ENCODE data around the gene PLXNA2.
A peak's percentile ranks its signal among the peaks of the same experiment; 100 is the strongest.

DNA sequence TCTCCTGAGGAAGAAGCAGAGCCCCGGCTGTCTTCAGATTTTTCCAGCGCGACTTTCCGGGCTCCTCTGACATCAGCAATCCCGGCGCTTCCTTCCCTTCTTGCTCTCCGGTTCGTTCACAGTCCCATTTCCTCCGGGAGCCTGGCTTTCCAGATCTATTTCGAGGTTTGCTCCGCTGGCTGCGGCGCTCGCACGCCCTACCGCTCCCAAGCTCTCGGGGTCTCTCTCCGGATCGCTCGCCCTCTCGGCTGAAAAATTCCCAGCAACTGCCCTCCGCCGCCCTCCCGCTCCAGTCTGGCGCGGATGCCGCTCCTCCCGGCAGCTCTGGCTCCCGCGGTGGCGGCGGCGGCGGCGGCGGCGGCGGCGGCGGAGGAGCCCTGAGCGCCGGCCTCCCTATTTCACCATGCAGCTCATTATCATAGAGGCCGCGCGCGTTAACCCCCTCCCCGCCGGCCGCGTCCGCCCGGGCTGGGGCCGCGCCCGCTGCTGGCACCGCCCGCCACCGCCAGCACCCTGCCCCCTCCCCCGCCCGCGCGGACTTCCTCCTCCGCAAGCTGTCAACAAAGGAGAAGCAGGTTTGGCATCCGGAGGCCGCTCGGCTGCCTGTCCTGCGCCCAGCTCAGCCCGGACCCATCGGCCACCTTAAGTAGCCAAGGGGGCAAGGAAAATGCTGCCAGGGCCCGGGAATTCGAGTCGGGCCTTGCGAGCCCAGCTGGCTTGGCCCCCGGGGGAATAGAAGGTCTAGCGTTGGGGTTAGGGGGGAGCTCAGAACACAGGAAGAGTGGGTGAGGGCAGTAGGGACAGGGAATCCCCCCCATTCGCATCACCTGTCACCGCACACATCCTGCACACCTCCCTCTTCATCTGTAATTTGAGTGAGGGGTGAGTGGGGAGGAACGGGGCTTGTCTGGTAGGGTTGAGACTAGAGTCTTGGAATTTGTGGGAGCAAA lies at the start of gene PLXNA2:
- TF ChIP-seq MAX (IDR thresholded peaks at IDR 0.05) (0 out of 2 replicates have a peak, but pooled peaks have one; percentile 13), JUN (IDR thresholded peaks at IDR 0.05; ENCODE audit: low read depth, low read length) (no peak), POLR2A (IDR thresholded peaks at IDR 0.05; ENCODE audit: control extremely low read depth in 1 of 2, low read depth in 2 of 2, low read length in 2 of 2) (no peak), RFX5 (IDR thresholded peaks at IDR 0.05; ENCODE audit: borderline replicate concordance, low read depth, low read length) (no peak), RXRA (IDR thresholded peaks at IDR 0.05; ENCODE audit: insufficient read depth, low read depth, low read length) (no peak), FOSL1 (IDR thresholded peaks at IDR 0.05; ENCODE audit: insufficient read depth, low read depth, low read length) (no peak), MAFK (IDR thresholded peaks at IDR 0.05; ENCODE audit: low read depth, low read length) (no peak), EP300 (IDR thresholded peaks at IDR 0.05; ENCODE audit: borderline replicate concordance in 1 of 2, low read depth in 2 of 2, low read length in 2 of 2) (no peak), POLR2AphosphoS5 (IDR thresholded peaks at IDR 0.05; ENCODE audit: low read depth, low read length) (no peak), TBP (IDR thresholded peaks at IDR 0.05; ENCODE audit: low read depth, low read length) (0 out of 2 replicates have a peak, but pooled peaks have one; percentile 21), EZH2 (IDR thresholded peaks at IDR 0.05; ENCODE audit: low read depth, low read length, severe bottlenecking) (no peak), SIN3A (conservative IDR thresholded peaks at IDR 0.05 in 1 of 2, IDR thresholded peaks at IDR 0.05 in 1 of 2; ENCODE audit: low read depth in 1 of 2, low read length in 2 of 2) (peak; percentile 63 to 84; a peak in 2 of 4 replicates), JUND (IDR thresholded peaks at IDR 0.05; ENCODE audit: low read length) (no peak)
- TF ChIP-seq, protein P1, sequence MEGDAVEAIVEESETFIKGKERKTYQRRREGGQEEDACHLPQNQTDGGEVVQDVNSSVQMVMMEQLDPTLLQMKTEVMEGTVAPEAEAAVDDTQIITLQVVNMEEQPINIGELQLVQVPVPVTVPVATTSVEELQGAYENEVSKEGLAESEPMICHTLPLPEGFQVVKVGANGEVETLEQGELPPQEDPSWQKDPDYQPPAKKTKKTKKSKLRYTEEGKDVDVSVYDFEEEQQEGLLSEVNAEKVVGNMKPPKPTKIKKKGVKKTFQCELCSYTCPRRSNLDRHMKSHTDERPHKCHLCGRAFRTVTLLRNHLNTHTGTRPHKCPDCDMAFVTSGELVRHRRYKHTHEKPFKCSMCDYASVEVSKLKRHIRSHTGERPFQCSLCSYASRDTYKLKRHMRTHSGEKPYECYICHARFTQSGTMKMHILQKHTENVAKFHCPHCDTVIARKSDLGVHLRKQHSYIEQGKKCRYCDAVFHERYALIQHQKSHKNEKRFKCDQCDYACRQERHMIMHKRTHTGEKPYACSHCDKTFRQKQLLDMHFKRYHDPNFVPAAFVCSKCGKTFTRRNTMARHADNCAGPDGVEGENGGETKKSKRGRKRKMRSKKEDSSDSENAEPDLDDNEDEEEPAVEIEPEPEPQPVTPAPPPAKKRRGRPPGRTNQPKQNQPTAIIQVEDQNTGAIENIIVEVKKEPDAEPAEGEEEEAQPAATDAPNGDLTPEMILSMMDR (IDR thresholded peaks at IDR 0.05; ENCODE audit: control extremely low read depth in 1 of 3, insufficient read depth in 1 of 3, low read depth in 1 of 3, low read length in 3 of 3): no peak
